Epithelial cell of esophagus (primary cell): Measurements from ENCODE around the gene CORIN.
A peak's percentile ranks its signal among the peaks of the same experiment; 100 is the strongest.

Experiments
- DNase-seq: peaks from one replicate; pipeline ENCODE4 v3.0.0; 2010; ENCODE audit warnings: low read depth
- H3K4me3 ChIP-seq: 2 replicates; pipeline ENCODE4 v1.5.1; 2011; ENCODE audit warnings: mild to moderate bottlenecking, low read length, control low read depth
- TF ChIP-seq, protein P1 (sequence below): IDR thresholded peaks from 2 replicates; pipeline ENCODE4 v1.5.1; 2011; ENCODE audit warnings: low read depth, mild to moderate bottlenecking, low read length, control low read depth, inconsistent platforms; ENCODE audit not compliant: insufficient read depth; ENCODE audit errors: missing control alignments

CORIN gene

DNA sequence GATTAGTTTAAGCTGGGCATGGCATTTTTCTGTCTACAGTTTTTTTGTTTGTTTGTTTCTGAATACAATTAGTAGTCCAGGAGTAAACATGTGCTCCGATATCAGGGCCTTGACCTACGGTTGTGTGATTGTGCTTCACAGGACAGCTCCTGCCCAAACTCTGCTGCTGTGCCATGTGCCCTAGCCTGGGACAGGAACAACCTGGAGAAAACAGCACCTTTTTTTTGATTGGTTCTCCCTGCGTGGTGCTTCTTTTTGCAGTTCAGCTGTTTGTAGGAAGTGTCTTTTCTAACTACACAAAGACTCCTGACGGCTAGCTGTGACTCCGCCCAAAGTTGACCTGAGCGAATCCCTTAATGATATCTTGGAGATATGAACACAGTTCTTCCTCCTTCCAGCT is 194.0 kb downstream of the CORIN start:
- TF ChIP-seq, protein P1, sequence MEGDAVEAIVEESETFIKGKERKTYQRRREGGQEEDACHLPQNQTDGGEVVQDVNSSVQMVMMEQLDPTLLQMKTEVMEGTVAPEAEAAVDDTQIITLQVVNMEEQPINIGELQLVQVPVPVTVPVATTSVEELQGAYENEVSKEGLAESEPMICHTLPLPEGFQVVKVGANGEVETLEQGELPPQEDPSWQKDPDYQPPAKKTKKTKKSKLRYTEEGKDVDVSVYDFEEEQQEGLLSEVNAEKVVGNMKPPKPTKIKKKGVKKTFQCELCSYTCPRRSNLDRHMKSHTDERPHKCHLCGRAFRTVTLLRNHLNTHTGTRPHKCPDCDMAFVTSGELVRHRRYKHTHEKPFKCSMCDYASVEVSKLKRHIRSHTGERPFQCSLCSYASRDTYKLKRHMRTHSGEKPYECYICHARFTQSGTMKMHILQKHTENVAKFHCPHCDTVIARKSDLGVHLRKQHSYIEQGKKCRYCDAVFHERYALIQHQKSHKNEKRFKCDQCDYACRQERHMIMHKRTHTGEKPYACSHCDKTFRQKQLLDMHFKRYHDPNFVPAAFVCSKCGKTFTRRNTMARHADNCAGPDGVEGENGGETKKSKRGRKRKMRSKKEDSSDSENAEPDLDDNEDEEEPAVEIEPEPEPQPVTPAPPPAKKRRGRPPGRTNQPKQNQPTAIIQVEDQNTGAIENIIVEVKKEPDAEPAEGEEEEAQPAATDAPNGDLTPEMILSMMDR = no peak
- DNase-seq = no peak
- no peak overlapping the region for H3K4me3 ChIP-seq

DNA sequence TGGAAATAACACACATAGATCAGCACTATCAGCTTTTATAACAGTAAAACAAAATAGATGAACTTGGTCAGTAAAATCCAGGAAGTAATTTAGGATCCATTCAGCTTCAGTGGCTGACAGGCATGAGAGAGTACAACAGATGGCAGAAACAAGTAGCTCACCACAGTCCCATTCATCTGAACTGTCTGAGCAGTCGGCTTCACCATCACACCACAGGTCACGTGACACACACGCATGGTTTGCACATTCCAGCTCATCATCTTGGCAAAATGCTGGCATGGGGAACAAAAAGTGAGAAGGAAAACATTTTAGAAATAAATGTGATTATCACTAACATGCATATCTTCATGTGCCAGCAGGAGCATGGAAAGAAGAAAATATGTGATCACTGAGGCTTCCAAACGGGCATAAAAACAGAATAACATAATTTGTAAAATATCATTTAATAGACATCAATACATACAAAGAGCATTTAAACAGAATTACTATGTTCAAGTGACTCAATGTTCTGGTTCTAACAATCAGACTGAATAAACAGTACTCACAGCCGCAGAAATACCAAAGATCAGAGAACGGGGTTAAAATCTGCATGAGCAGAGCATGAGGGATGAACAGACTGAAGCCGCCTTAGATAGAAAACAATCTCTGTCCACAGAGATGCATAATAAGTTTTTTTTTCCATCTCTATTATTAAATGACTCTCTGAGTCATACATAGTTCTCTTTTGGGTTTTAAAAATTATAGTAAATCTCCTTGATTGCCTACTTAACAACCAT is 194.7 kb downstream of the CORIN start:
- H3K4me3 ChIP-seq = no peak overlapping the region
- DNase-seq = no peak
- TF ChIP-seq, protein P1 = no peak

DNA sequence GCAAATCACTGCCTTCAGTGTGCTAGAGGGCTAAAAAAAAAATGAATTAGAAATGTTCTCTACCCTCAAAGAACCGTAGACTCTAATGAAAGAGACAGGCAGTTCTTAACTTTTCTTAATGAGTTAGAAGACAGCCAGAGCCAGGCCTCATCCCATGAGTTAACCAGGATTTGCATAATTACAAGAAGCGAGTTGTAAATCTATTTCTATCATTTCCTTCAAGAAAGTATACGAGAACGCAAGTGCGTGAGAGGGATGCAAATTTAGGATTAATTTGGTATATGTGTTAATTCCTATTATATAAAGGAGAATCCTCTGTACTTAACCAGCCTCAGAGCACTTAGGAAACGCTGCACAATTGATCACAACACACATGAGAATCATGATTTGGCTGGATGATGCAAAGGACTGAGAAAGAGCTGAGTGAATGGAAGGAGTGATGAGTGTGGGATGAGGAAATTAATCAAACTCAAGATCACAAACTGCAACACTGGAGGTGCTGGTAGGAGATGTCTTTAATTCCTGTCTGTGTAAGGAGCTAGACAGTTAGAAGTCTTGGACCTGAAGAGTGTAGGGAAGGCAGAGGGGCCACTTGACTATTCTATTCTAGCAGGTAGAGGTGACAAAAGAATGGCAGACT is 195.6 kb downstream of the CORIN start:
- no peak for DNase-seq
- TF ChIP-seq, protein P1 = no peak
- no peak overlapping the region for H3K4me3 ChIP-seq

DNA sequence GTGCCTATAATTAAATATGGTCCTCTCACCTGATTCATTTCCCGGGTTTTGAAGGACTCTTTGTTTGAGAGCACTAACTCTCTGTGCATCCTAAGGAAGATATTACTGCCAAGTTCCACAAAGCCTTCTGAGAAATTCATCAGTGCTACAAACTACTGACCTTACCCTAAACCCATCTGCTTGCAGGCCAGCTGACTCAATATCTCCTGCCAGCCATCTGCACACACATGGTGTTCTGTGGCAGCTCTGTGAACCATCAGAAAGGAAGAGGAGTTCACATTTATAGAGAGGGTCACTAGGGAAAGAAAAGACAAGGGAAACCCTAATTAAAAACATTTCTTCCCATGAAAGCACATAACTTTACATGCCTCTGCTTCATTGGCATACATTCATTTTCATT is 196.1 kb downstream of the CORIN start:
- H3K4me3 ChIP-seq = no peak overlapping the region
- no peak for DNase-seq
- TF ChIP-seq, protein P1 = no peak

DNA sequence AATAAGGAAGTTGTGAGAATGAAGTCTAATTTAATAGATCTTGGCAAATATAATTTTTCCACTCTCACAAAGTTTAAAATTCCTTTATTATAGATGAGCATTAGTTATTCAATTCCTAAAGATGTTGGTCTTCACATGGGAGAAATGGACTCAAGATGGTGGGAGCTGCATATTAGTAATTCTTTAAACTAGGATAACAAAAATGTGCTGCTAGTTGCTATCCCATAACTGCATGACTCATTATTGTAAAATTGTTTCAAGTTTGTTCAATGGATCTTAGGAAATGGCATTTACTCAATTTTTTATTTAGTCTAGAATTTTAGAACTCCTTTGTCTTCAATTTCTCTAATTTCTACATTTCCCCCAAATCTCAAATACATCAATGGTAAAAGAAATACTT is 197.0 kb downstream of the CORIN start:
- no peak overlapping the region for H3K4me3 ChIP-seq
- DNase-seq = no peak
- TF ChIP-seq, protein P1 = no peak

DNA sequence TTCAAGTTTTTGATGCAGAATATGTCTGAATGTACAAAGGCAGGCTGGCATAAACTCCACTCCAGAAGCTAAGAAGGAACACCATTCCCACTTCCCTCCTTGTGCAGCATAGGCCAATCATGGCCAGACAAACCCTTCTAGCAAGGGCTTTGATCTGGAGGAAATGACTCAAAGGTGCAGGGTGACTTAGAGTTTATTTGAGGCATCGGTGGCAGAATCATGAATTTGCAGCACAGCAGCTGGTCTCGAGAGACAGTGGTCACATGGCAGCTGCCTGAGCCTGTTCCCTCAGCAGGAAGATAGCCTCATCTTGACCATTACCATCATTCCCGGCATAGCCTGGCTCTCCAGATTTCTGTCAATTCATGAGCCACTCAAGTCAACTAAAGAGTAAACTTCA is 198.3 kb downstream of the CORIN start:
- DNase-seq = peak; percentile 48
- TF ChIP-seq, protein P1 = no peak
- no peak overlapping the region for H3K4me3 ChIP-seq
